Measurements from ENCODE around the gene LOXHD1.

The LOXHD1 gene

GRCh38 chr18:46676182-46676835 is 19.3 kb upstream of the LOXHD1 start:
- no peak for DNase-seq (ENCODE audit: low read depth in 2 of 2)

- DNase-seq (ENCODE audit: low read depth in 2 of 2): no peak
Measured at GRCh38 chr18:46675112-46675511, 18.1 kb upstream of the LOXHD1 start.

GRCh38 chr18:46672062-46672970 is 15.3 kb upstream of the LOXHD1 start:
- no peak for DNase-seq (ENCODE audit: low read depth in 2 of 2)

GRCh38 chr18:46668694-46669093 is 11.7 kb upstream of the LOXHD1 start:
- no peak for DNase-seq (ENCODE audit: low read depth in 2 of 2)

- DNase-seq (ENCODE audit: low read depth in 2 of 2): no peak
Measured at GRCh38 chr18:46668135-46668534, 11.1 kb upstream of the LOXHD1 start.

GRCh38 chr18:46663539-46663938 is 6.5 kb upstream of the LOXHD1 start:
- DNase-seq (ENCODE audit: low read depth in 2 of 2): no peak

GRCh38 chr18:46660957-46661749 is 4.1 kb upstream of the LOXHD1 start:
- no peak for DNase-seq (ENCODE audit: low read depth in 2 of 2)

GRCh38 chr18:46659484-46659883 is 2.5 kb upstream of the LOXHD1 start:
- DNase-seq (ENCODE audit: low read depth in 2 of 2): no peak

GRCh38 chr18:46656326-46657114 is 500 bp downstream of the LOXHD1 start:
- no peak for DNase-seq (ENCODE audit: low read depth in 2 of 2)

GRCh38 chr18:46652372-46652771 is 4.6 kb downstream of the LOXHD1 start:
- no peak for DNase-seq (ENCODE audit: low read depth in 2 of 2)

GRCh38 chr18:46650681-46651080 is 6.3 kb downstream of the LOXHD1 start:
- DNase-seq (ENCODE audit: low read depth in 2 of 2): no peak

- no peak for DNase-seq (ENCODE audit: low read depth in 2 of 2)
Measured at GRCh38 chr18:46649071-46649862, 7.8 kb downstream of the LOXHD1 start.

- no peak for DNase-seq (ENCODE audit: low read depth in 2 of 2)
Measured at GRCh38 chr18:46646468-46646867, 10.6 kb downstream of the LOXHD1 start.

- DNase-seq (ENCODE audit: low read depth in 2 of 2): no peak
Measured at GRCh38 chr18:46642561-46642960, 14.5 kb downstream of the LOXHD1 start.

GRCh38 chr18:46641917-46642316 is 15.1 kb downstream of the LOXHD1 start:
- no peak for DNase-seq (ENCODE audit: low read depth in 2 of 2)

GRCh38 chr18:46639386-46639785 is 17.6 kb downstream of the LOXHD1 start:
- no peak for DNase-seq (ENCODE audit: low read depth in 2 of 2)

GRCh38 chr18:46636040-46636630 is 20.9 kb downstream of the LOXHD1 start:
- DNase-seq (ENCODE audit: low read depth in 2 of 2): no peak

GRCh38 chr18:46632401-46633071 is 24.5 kb downstream of the LOXHD1 start:
- DNase-seq (ENCODE audit: low read depth in 2 of 2): no peak

- DNase-seq (ENCODE audit: low read depth in 2 of 2): no peak
Measured at GRCh38 chr18:46630991-46631390, 26.0 kb downstream of the LOXHD1 start.

- DNase-seq (ENCODE audit: low read depth in 2 of 2): no peak
Measured at GRCh38 chr18:46630160-46630559, 26.9 kb downstream of the LOXHD1 start.
